ENCODE results near the gene ALCAM.

ALCAM gene

DNA sequence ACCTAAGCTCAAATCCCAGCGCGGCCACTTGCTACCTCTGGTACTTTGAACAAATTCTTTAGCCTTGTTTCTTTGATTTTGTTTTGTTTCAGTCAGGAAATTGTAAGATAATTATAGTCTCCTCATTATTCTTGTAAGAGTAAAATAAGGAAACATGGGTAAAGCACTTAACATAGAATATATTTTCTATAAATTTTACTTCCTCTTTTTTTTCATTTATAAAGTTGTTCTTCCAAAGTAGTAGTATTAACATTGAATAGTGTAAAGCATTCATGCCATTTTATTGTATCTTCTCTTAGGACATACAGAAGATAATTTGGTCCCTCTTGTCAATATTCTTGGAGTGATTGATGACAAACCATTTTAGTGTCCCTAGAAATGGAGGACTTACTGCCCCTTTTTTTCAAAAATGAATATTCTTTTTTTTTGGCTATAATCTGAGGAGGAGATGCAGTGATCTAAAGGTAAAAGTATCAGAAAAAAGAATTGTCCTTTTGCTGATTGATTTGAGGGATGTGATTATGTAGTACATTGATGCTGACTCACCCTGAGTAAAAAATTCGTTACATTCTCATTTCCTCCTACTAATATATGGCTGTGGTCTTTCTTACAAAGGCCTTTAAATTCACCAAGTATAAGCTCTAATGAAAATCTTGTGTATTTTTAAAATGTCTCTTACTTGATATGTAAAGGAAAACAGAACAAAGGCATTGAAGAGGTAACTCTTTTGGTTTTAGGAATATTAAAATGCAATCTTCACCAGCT is 51.0 kb downstream of the ALCAM start:
- ChIA-PET CTCF (no interaction called here), POLR2A (ENCODE audit: low non-redundant PET) (no interaction called here)
- TF ChIP-seq, protein P1, sequence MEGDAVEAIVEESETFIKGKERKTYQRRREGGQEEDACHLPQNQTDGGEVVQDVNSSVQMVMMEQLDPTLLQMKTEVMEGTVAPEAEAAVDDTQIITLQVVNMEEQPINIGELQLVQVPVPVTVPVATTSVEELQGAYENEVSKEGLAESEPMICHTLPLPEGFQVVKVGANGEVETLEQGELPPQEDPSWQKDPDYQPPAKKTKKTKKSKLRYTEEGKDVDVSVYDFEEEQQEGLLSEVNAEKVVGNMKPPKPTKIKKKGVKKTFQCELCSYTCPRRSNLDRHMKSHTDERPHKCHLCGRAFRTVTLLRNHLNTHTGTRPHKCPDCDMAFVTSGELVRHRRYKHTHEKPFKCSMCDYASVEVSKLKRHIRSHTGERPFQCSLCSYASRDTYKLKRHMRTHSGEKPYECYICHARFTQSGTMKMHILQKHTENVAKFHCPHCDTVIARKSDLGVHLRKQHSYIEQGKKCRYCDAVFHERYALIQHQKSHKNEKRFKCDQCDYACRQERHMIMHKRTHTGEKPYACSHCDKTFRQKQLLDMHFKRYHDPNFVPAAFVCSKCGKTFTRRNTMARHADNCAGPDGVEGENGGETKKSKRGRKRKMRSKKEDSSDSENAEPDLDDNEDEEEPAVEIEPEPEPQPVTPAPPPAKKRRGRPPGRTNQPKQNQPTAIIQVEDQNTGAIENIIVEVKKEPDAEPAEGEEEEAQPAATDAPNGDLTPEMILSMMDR (conservative IDR thresholded peaks at IDR 0.05; ENCODE audit: low read depth): no peak
- no peak overlapping the region for H3K27ac ChIP-seq
- DNase-seq (ENCODE audit: low spot score): no peak

DNA sequence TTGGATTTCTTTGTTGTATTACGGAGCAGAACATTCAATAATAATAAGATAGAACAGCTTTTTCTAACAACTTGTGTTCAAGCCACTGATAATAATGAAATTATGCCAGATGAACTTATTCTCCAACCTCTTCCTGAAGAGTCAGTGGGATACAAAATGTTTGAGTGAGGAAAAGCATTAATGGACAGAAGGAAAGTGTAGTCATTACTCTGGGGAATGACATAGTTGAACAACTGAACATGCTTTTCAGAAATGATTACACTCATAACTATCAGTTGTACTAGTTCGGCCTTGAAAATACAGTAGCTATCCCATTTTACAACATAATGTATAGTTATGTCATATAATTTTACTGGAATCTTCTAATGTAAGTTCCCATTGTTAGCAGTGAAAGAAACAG is 55.9 kb downstream of the ALCAM start:
- POLR2A ChIA-PET (ENCODE audit: low non-redundant PET): no interaction called here
- TF ChIP-seq, protein P1 (conservative IDR thresholded peaks at IDR 0.05; ENCODE audit: low read depth): no peak
- CTCF ChIA-PET: no interaction called here
- DNase-seq (ENCODE audit: low spot score): no peak
- H3K27ac ChIP-seq: no peak overlapping the region

DNA sequence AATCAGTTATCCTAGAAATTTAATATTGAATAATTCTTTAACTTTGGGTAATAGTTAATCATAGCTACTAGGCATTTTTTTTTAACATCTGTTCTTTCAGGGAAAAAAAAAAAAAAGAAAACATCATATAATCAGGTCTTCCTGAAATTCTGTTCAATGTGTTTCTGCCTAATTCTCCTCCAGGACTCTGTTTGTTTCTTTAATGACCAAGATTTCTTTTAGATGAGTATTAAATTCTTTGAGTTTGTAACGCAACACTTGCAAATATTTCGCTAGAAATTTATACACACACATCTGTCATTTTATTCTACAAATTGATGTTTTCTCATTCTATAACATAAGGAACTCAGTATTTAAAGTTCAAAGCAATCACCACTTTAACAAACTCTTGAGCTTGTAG is 56.7 kb downstream of the ALCAM start:
- no peak overlapping the region for H3K27ac ChIP-seq
- POLR2A ChIA-PET (ENCODE audit: low non-redundant PET): no interaction called here
- CTCF ChIA-PET: no interaction called here
- no peak for DNase-seq (ENCODE audit: low spot score)
- TF ChIP-seq, protein P1 (conservative IDR thresholded peaks at IDR 0.05; ENCODE audit: low read depth): no peak

DNA sequence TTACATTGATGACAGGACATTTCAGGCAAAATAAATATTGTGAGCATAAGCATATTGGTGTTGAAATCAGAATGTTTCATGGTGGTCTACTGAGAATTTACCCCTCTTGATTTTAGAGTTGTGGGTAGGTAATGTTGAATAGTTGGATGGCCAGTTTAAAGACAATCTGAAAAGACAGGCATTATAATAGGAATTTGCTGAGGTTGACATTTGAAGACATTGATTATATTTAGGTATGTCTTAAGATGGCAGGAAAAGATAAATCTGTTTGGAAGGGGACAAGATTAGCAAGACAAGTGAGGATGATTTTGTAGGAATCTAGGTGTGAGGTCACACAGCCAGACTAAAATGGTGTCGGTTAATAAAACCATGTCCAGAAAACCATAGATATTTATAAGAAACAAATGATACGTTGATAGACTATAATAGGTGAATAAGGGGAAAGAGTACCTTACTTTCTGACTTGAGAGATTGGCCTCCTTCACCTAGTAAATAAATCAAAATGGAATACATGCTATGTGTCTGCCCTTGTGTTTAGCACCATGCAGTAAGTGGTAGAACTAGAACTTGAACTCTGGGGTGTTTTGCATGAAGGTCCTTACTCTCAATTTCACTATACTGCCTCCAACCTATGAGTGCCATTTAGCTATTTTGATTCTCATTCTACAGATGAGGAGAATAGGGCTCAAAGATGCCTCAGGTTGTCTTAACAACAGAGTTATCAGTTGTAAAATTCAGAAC is 57.9 kb downstream of the ALCAM start:
- ChIA-PET CTCF (no interaction called here), POLR2A (ENCODE audit: low non-redundant PET) (no interaction called here)
- no peak for DNase-seq (ENCODE audit: low spot score)
- H3K27ac ChIP-seq: no peak overlapping the region
- TF ChIP-seq, protein P1 (conservative IDR thresholded peaks at IDR 0.05; ENCODE audit: low read depth): no peak

DNA sequence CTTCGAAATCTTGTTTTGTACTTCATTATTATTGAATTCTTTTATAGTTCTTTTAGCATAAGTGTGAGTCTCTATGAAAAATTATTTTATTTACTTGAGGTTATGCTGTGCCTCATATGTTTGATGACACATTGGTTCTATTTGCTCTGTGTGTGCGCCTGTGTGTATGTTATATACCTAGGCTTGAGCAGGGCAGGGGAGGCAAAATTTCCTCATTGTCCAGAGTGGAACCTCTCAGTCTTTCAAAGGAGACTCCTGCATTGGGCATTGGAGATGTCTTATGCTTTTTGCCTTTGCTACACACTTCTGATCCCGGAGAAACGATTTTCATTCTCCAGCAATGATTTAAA is 58.4 kb downstream of the ALCAM start:
- POLR2A ChIA-PET (ENCODE audit: low non-redundant PET): no interaction called here
- CTCF ChIA-PET: no interaction called here
- H3K27ac ChIP-seq: no peak overlapping the region
- DNase-seq (ENCODE audit: low spot score): no peak
- TF ChIP-seq, protein P1 (conservative IDR thresholded peaks at IDR 0.05; ENCODE audit: low read depth): no peak

DNA sequence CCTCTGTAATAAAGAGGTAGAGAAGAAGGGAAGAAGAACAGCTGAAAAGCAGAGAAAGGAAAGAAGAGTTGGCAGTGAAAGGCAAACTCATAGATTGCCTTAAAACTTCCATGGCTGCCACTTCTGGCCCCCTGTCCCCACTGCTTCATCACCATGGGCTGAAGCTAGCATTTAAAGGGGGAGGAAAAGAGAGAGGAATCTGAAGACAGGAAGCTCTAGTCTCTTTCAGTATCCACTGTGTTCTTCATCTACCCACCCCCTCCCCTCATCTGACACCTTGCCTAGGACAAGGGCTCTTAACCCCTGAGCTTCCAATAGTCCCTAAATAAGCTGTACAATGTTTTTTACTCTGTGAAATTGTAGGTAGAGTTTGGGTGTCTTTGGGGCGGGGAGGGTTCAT is 60.6 kb downstream of the ALCAM start:
- DNase-seq (ENCODE audit: low spot score): no peak
- POLR2A ChIA-PET (ENCODE audit: low non-redundant PET): no interaction called here
- H3K27ac ChIP-seq: no peak overlapping the region
- CTCF ChIA-PET: interaction anchor here (0.5 to 0.6 kb wide), 2 partner anchors 14 to 992 kb away, joined by 3 to 4 read pairs; no protein-coding TSS in a partner anchor
- TF ChIP-seq, protein P1 (conservative IDR thresholded peaks at IDR 0.05; ENCODE audit: low read depth): no peak

Data from RWPE1 (cell line).